GM12878 (cell line): ENCODE measurements around the gene MMD2. TPM values are rescaled to one million over a fixed set of nuclear protein-coding genes. Genes with fewer than 3 reads are reported as not detected.

Experiments used
- ATAC-seq: fragments of 200-7000 bp; cut with Tn5 transposase; 3 replicates; pipeline ENCODE4 v1.9.1; 2020; ENCODE audit warnings: mild to moderate bottlenecking, moderate library complexity
- BruUV-seq: library from RNA; stranded (reverse); fragments of 400-500 nt; replicated peaks from 2 replicates; lab custom pipeline; 2021; lab: Mats Ljungman, UMichigan
- CTCF ChIA-PET: fragments of 300-600 bp; sonication (Branson Sonifier 250); formaldehyde crosslinking; extraction: SDS; loops from one replicate; lab custom pipeline; 2021; ENCODE audit warnings: inconsistent platforms; lab: Yijun Ruan, JAX
- POLR2A ChIA-PET: fragments of 350-600 bp; formaldehyde crosslinking; extraction: SDS; loops from one replicate; lab custom pipeline; 2021; ENCODE audit warnings: inconsistent platforms; lab: Charles Lee
- RAD21 ChIA-PET: fragments of 300-600 bp; sonication (Branson Sonifier 250); formaldehyde crosslinking; loops from one replicate; lab custom pipeline; 2023; ENCODE audit warnings: antibody characterized with exemption; ENCODE audit not compliant: unreplicated experiment; lab: Charles Lee
- SMC1A ChIA-PET: fragments of 300-600 bp; sonication (Branson Sonifier 250); formaldehyde crosslinking; loops from one replicate; lab custom pipeline; 2023; ENCODE audit not compliant: unreplicated experiment, uncharacterized antibody; lab: Charles Lee
- DNase-seq: peaks from one replicate; pipeline ENCODE4 v3.0.0-alpha.2; 2011; ENCODE audit warnings: low read depth, low spot score
- FAIRE-seq: peaks from 3 replicates; lab custom pipeline; 2011; peaks lifted over from hg19 to GRCh38; lab: Jason Lieb, UNC
- H2AFZ ChIP-seq: 2 replicates; pipeline ENCODE4 v1.6.0; 2011; ENCODE audit warnings: low read depth, low read length, control low read depth; ENCODE audit not compliant: control insufficient read depth
- H3K27ac ChIP-seq: 2 replicates; pipeline ENCODE4 v1.5.1; 2011; ENCODE audit warnings: control low read depth; ENCODE audit not compliant: control insufficient read depth, insufficient read depth
- H3K27me3 ChIP-seq, 2 experiments: replicated peaks in 1 of 2; 2 replicates each; pipeline versions ENCODE4 v1.6.0 to v1.6.1; 2011; ENCODE audit warnings: low read length in 1 of 2; ENCODE audit not compliant: control insufficient read depth in 2 of 2, insufficient read depth in 2 of 2
- H3K36me3 ChIP-seq, 2 experiments: 2 replicates each; pipeline ENCODE4 v1.5.1; 2011; ENCODE audit warnings: low read length in 1 of 2; ENCODE audit not compliant: control insufficient read depth in 2 of 2, insufficient read depth in 2 of 2
- H3K4me1 ChIP-seq: 2 replicates; pipeline ENCODE4 v1.6.1; 2011; ENCODE audit warnings: mild to moderate bottlenecking, low read length, moderate library complexity, mixed read lengths; ENCODE audit not compliant: control insufficient read depth, insufficient read depth
- H3K4me2 ChIP-seq: 2 replicates; pipeline ENCODE4 v1.6.0; 2011; ENCODE audit warnings: control low read depth; ENCODE audit not compliant: control insufficient read depth, insufficient read depth
- H3K4me3 ChIP-seq: fragments of 200-600 bp; sonication (generic); 2 replicates; pipeline ENCODE4 v1.5.1; 2016
- H3K79me2 ChIP-seq: 2 replicates; pipeline ENCODE4 v1.6.0; 2011; ENCODE audit warnings: low read length; ENCODE audit not compliant: control insufficient read depth, insufficient read depth
- H3K9ac ChIP-seq: 2 replicates; pipeline ENCODE4 v1.8.0; 2011; ENCODE audit warnings: low read length, control low read depth, mixed read lengths; ENCODE audit not compliant: control insufficient read depth, insufficient read depth
- H3K9me3 ChIP-seq: replicated peaks from 3 replicates; pipeline ENCODE4 v1.5.1; 2011; ENCODE audit warnings: mild to moderate bottlenecking, low read length; ENCODE audit not compliant: control insufficient read depth, insufficient read depth
- H4K20me1 ChIP-seq: 2 replicates; pipeline ENCODE4 v1.6.0; 2011; ENCODE audit not compliant: control insufficient read depth, insufficient read depth
- ATF3 ChIP-seq: IDR thresholded peaks from 2 replicates; pipeline ENCODE4 v1.6.1; 2011; ENCODE audit warnings: low read depth, mild to moderate bottlenecking, low read length, moderate library complexity, borderline replicate concordance; ENCODE audit errors: extremely low read depth
- CBFB ChIP-seq: IDR thresholded peaks from 2 replicates; pipeline ENCODE4 v1.6.1; 2016; ENCODE audit warnings: antibody characterized with exemption, low read depth
- CEBPZ ChIP-seq: fragments of 150-350 bp; IDR thresholded peaks from 2 replicates; pipeline ENCODE4 v1.6.1; 2016; ENCODE audit warnings: low read depth, low read length
- E4F1 ChIP-seq: fragments of 450-650 bp; IDR thresholded peaks from 2 replicates; pipeline ENCODE4 v1.6.1; 2018; ENCODE audit warnings: borderline replicate concordance, mild to moderate bottlenecking; ENCODE audit not compliant: partially characterized antibody
- EGR1 ChIP-seq, 2 experiments: IDR thresholded peaks; 1 replicate in 1 of 2; 2 replicates in 1 of 2; pipeline ENCODE4 v1.6.1; 2011 to 2012; ENCODE audit warnings: low read depth in 2 of 2, low read length in 2 of 2, borderline replicate concordance in 1 of 2, mild to moderate bottlenecking in 1 of 2, moderate library complexity in 1 of 2
- MAX ChIP-seq: IDR thresholded peaks from 2 replicates; pipeline ENCODE4 v1.6.1; 2012; ENCODE audit warnings: low read depth, low read length, improper control_type of control experiment
- NRF1 ChIP-seq: conservative IDR thresholded peaks from 2 replicates; pipeline ENCODE4 v1.6.1; 2011; ENCODE audit warnings: mild to moderate bottlenecking, low read depth, low read length, improper control_type of control experiment
- PKNOX1 ChIP-seq: fragments of 450-650 bp; IDR thresholded peaks from 2 replicates; pipeline ENCODE4 v1.6.1; 2016; ENCODE audit warnings: mild to moderate bottlenecking
- RAD51 ChIP-seq: fragments of 450-650 bp; IDR thresholded peaks from 2 replicates; pipeline ENCODE4 v1.6.1; 2016; ENCODE audit warnings: moderate library complexity, mild to moderate bottlenecking, inconsistent platforms
- RELA ChIP-seq: fragments of 450-650 bp; IDR thresholded peaks from 2 replicates; pipeline ENCODE4 v1.8.0; 2014; ENCODE audit warnings: borderline replicate concordance; ENCODE audit not compliant: partially characterized antibody
- RFX5 ChIP-seq: IDR thresholded peaks from 2 replicates; pipeline ENCODE4 v1.6.1; 2011; ENCODE audit warnings: low read depth, low read length, improper control_type of control experiment
- WGBS: methylation state at CpG from one replicate; pipeline ENCODE4 v1.1.6; 2016; ENCODE audit warnings: low lambda C conversion rate; ENCODE audit not compliant: insufficient replicate concordance, insufficient coverage; ENCODE audit errors: missing lambda C conversion rate; 5-methylcytosine and 5-hydroxymethylcytosine counted together
- in situ Hi-C: fragments of 300-500 bp; cut with MboI; formaldehyde crosslinking; loops from 9 replicates; pipeline ENCODE4 v1.14.3; 2018; ENCODE audit warnings: mixed read lengths
- intact Hi-C: fragments of 100-400 bp; cut with micrococcal nuclease; formaldehyde crosslinking; loops from one replicate; pipeline ENCODE4 v1.14.2; 2022; ENCODE audit not compliant: unreplicated experiment
- polyA plus RNA-seq, 11 experiments: library from polyadenylated mRNA; depleted of rRNA in 4 of 11; unstranded in 6 of 11; stranded (reverse) in 5 of 11; fragments of >200 nt; fragmentation: Nextera tagmentation in 4 of 11; fragmentation: Illumina TruSeq in 1 of 11; extraction: Ambion mirVana in 4 of 11; extraction: Trizol in 1 of 11; gene quantifications; 1 replicate in 1 of 11; 2 replicates in 10 of 11; pipeline versions ENCODE4 v1.2.1 to v1.2.3, GENCODE V29; 2011 to 2016; ENCODE audit warnings: inconsistent platforms in 2 of 11, missing spikeins in 2 of 11, low read depth in 1 of 11
- total RNA-seq, 4 experiments: library from RNA; depleted of rRNA in 3 of 4; stranded (reverse); fragments of >200 nt in 3 of 4; fragmentation: Illumina TruSeq in 1 of 4; extraction: Trizol in 1 of 4; gene quantifications; 2 replicates each; pipeline versions ENCODE4 v1.2.1 to v1.2.3, GENCODE V29; 2013 to 2021

MMD2 gene
- total and polyA plus RNA-seq, 10 of the 15 experiments (the other 5 are each of a cell fraction or from before 2014, with no cell fraction given): not detected

- H3K4me2 ChIP-seq: peak overlapping the region; percentile 30; the same call in 1 of the 2 replicates
- H3K36me3 ChIP-seq: no peaks in the 10 kb centered on the region
- intact Hi-C loops (no loop called here), in situ Hi-C loops (no loop called here)
- no peak overlapping the region for H3K4me3 ChIP-seq
- H2AFZ ChIP-seq: no peak overlapping the region
- ChIA-PET POLR2A (no interaction called here), SMC1A (no interaction called here), RAD21 (no interaction called here), CTCF (interaction anchor here (0.7 kb wide), 1 partner anchor 129 kb away, joined by 3 read pairs; no protein-coding TSS in a partner anchor)
- H3K79me2 ChIP-seq: no peaks in the 10 kb centered on the region
- H3K27ac ChIP-seq: no peak overlapping the region
- H3K4me1 ChIP-seq: no peaks in the 10 kb centered on the region
- WGBS: 33% methylated on average over 21 of the region's 36 CpGs
- FAIRE-seq: no peak
- H3K9ac ChIP-seq: no peak overlapping the region
- no peak for ATAC-seq
- TF ChIP-seq MAX (no peak), E4F1 (no peak), ATF3 (no peak), RELA (no peak), CEBPZ (no peak), CBFB (no peak), NRF1 (no peak), RFX5 (no peak), EGR1 (IDR thresholded peaks at IDR 0.05; ENCODE audit: borderline replicate concordance in 1 of 2, low read depth in 2 of 2, low read length in 2 of 2) (no peak), PKNOX1 (no peak), RAD51 (no peak)
- BruUV-seq: no TSS peak
- no peak for DNase-seq
- H3K9me3 ChIP-seq: no peaks in the 10 kb centered on the region
- H4K20me1 ChIP-seq: no peaks in the 10 kb centered on the region
- peaks cover 3% of the 10 kb centered on the region in 2 experiments for H3K27me3 ChIP-seq
Measured at GRCh38 chr7:4883033-4883371, 76.0 kb downstream of the MMD2 start.
